GM18858 (cell line): ENCODE measurements around the gene BMERB1.
"Not testable (repeated sequence)": the region's sequence is repeated elsewhere in the genome, so short reads cannot be mapped to it uniquely, and the experiment has no call there.

Experiments used
- ATAC-seq: cut with Tn5 transposase; IDR thresholded peaks from one replicate; pipeline ENCODE4 v1.9.1; 2021; ENCODE audit not compliant: unreplicated experiment

Gene BMERB1

DNA sequence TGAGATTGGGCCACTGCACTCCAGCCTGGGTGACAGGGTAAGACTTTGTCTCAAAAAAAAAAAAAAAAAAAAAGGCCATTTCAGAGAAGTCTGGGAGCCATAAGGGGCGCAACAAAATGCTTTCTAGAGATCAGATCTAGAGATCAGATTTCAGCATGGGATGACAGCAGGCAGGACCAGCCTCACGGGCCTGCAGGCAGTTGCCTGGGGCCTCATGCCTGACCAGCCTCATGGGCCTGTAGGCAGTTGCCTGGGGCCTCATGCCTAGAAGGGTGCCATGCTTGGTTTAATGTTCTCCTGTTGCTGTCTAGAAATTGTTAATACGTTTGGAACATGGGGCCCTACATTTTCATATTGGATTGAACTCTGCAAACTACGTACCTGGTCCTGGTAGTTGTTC lies 149.1 kb downstream of the BMERB1 start:
- no peak for ATAC-seq

DNA sequence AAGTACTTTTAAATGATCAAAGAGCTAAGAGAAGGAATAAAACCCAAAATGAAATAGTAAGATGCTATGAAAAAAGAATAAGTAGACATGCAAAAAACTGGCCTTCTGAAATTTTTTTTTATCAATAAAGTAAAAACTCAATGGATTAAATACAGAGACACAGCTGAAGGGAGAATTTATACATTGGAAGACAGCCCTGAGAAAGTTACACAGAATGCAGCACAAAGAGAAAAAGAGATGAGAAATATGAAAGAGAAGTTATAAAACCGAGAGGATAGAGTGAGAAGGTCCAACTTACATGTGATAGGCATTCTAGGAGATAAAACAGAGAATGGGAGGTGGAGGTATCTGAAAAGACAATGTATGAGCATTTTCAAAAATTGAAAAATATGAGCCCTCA lies 151.6 kb downstream of the BMERB1 start:
- ATAC-seq = no peak

DNA sequence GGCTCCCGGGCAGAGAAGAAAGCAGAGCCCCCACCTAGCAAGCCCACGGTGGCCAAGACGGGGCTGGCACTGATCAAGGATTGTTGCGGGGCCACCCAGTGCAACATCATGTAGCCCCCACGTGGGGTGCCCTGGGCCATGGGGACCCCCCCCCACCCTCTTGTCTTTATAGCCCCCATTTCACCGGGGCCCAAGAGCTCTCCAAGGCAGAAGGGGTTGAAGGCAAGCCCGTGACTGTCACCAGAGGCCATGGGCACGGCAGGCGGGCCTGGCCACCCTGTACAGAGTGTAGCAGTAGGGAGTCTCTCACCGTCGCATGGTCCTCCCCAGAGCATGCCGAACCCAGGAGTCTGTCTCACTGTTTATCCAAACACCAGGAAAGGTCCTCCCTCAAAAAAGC lies 152.3 kb downstream of the BMERB1 start:
- no peak for ATAC-seq

DNA sequence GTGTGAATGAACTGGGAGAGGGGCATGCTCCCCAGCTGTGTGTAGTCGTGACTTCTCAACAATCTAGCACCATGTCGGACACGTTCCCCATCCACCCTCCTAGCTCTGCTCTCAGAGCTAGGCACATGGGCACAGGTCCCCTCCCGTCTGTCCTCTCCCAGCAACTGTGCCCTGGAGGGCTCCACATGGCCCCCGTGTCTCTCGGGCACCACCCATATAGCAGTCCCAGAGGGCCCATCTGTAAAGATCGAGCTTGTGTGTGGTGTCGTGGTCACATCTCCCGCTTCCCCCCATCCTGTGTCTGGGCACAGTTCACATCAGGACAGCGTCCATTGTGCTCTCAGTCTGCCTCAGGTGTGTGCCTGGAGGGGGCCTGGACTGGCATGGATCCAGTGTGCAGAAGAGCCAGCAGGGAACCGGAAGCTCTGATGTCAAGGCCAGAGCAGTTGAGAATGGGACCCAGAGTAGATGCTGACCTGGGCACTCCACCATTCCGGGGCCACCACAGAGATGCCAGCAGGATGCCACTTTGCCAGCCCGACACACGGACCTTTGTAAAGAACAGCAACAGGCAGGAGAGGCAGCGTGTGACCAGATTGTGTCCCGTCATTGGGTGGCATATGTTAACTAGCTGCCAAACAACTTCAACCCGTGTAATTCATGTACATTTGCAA lies 152.9 kb downstream of the BMERB1 start:
- no peak for ATAC-seq

- no peak for ATAC-seq
These were observed 157.9 kb downstream of the BMERB1 start for GRCh38 chr16:15592324-15592723.

DNA sequence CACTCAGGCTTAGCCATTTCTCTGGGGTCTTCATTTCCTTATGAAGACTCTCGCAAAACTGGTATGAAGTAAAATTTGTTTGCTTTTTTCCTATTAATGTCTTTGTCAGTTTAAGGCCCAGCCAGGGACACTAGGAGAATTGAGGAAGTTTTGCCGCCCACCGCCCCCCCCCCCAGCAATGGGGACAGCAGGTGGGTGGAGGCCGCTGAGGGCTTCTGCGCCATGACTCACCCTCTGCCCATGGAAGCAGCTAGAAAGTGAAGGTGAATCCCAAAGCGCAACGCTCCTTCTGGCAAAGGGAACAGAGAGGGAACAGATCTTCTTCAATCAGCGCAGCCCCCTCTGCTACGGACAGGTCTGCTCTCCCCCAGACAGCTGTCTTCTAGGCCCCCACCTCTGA lies 158.8 kb downstream of the BMERB1 start:
- ATAC-seq = no peak

DNA sequence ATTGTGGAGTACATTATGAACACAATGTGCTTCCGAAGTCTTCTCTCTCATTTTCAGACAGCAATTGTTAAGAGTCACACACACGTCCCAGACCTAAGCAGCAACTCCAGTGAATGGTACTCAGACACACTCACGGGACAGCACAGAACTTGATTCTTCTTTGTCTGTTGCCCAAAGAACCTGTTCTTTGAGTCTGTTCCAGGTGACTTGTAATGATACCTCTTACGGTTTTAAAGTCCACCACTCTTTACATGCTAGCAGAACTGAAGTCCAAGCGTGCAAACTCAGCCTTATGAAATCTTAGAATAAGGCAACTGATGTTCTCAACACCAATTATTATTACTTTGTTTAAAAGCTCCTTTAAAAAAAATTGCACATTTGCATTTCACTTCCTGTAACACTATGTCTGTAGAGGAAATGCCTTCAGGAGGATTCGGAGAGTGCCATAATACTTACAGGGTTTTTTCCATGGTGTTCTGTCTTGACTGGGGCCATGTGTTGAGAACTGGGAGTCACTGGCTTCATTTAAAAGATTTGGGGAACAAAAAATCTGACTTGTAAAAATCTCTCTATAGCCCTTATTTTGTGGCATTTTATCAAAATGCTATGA lies 160.4 kb downstream of the BMERB1 start:
- ATAC-seq = no peak

DNA sequence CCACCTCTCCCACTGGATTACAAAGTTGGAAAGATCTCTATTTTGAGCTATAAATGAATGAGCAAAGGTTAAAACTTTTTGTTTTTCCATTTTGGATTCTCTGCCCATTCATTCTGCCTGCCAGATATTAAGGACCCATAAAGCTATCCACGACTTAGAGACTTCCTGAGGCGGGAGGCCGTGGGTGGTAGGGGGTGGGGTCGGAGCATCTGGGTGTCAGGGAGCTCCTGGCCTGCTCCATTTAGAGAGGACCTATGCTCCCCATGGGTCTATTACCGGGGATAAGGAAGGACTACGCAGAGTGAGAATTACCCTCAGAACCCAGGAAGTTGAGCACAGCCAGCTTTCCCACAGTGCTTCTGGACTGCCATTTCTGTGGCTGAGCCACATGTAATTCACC lies 162.7 kb downstream of the BMERB1 start:
- no peak for ATAC-seq

GRCh38 chr16:15597822-15598647 lies 163.6 kb downstream of the BMERB1 start:
- ATAC-seq = no peak

DNA sequence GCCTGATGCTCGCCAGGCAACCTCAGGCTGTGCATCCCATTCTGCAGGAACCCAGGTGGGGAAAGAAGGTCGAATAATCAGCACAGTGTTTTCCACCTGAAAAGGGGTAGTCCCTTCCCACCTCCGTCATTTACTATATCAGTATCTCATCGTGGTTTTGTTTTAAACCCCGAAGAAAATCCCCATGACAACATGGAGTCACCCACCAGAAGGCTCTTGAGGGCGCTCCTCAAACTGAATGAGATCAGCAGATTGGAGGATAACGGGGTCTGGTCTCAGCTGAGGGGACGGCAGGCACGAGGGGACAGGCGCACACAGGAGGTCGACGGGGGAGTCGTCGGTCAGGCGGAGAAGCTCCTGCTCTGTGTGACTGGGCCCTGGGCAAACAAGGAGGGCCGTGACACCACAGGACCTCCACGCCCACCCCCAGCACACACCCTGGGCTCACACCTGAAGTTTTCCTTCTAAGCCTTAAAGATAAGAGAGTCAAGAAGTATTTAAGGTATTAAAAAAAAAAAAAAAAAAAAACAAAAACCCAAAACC lies 164.3 kb downstream of the BMERB1 start:
- ATAC-seq = no peak

DNA sequence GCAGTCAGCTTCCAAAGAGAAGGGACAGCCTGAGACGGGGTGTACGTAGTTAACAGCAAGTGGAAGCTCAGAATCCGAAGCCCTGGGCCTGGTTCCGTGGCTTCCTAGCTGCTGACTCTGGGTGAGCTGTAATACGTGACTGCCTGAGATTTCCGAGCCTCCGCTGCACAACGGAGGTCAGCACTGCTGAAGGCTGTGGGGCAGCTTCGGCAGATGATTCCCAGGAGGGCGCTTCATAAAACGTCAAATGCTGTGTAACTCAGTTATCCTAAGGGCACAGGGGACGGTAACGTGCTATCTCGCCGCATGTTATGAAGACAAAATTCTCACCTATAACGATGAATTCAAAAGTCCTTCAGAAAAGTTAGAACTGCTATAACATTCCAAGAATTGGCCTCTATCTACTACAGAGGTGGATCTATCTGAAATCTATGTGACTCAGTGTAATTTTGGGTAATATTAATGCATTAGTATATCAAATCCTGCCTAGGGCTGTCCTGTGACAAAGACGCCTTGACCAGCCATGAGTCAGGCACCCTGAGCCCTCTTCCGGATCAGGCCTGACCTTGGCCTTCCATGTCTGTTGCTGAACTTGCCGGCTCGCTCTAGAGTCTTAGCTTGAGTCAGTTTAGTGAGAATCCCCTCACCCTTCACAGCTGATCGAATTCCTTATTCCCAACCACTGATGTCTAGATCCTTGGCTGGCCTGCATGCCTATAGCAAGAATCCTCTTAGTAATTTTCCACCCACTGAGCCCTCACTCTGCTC lies 165.1 kb downstream of the BMERB1 start:
- ATAC-seq = no peak

GRCh38 chr16:15601212-15601879 lies 167.0 kb downstream of the BMERB1 start:
- no peak for ATAC-seq

- no peak for ATAC-seq
These were observed 168.1 kb downstream of the BMERB1 start for GRCh38 chr16:15602285-15603044.

DNA sequence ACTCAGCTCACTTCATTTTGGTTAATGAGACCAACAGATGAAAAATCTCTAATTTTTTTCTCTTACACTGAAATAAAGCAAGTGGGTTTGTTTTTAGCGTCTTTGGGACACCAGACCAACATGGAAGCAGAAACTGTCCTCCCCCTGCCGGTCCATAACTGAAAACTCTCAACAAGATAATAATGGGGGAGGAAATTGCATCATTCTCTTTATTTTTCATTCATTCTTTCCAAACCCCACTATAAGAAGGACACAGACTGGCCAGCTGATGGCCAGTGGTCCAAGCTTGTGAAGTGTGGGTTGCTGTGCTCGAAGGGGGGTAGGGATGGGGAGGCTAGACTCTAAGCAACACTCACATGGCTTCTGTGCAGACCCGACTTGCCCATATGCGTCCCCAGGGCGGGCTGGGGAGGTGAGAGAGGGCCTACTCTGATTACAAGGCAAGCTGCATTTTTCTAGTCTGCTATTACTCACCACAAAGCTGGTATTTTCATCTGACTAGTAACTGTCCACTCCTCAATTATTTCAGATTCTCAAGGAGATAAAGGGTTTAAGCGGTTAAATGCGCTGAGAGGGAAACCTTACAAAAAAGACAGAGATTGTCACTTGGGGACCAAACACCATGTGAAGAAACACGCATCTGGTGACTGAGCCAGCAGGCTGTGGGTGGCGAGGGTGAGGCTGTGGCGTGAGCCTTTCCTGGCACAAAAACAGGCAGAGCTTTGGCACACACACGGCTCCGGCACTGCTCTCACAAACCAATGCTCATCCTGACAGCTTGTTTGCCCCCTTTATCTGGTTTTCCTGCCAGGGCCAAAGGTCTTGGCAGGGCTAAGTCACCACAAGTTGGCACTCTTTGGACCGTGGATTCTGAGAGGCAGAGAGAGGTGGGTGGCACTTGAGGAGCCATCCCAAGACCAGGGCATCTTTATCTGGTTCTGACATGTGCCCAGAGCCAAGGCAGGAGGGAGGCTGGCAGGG lies 170.4 kb downstream of the BMERB1 start:
- no peak for ATAC-seq

- no peak for ATAC-seq
These were observed 171.6 kb downstream of the BMERB1 start for GRCh38 chr16:15605839-15606517.

GRCh38 chr16:15606518-15607220 lies 172.3 kb downstream of the BMERB1 start:
- ATAC-seq = no peak

- not testable (repeated sequence) for ATAC-seq
These were observed 172.9 kb downstream of the BMERB1 start for GRCh38 chr16:15607221-15607699.
